HepG2 (cell line): Measurements from ENCODE around the gene JMJD8. TPM values are rescaled to one million over a fixed set of nuclear protein-coding genes. Genes with fewer than 3 reads are reported as not detected.

Experiments
- ATAC-seq: fragments of 200-7000 bp; cut with Tn5 transposase; 3 replicates; pipeline ENCODE4 v1.9.1; 2020; ENCODE audit warnings: mild to moderate bottlenecking, moderate library complexity
- BruUV-seq: library from RNA; stranded (reverse); fragments of 400-500 nt; replicated peaks from 2 replicates; lab custom pipeline; 2021; lab: Mats Ljungman, UMichigan
- CTCF ChIA-PET: fragments of 300-600 bp; formaldehyde crosslinking; extraction: SDS; loops from one replicate; lab custom pipeline; 2021; ENCODE audit warnings: low total read pairs, inconsistent platforms, low intra/inter-chr PET ratio; lab: Yijun Ruan, JAX
- POLR2A ChIA-PET: fragments of 350-600 bp; sonication (Branson Sonifier 250); formaldehyde crosslinking; loops from one replicate; lab custom pipeline; 2020; ENCODE audit warnings: antibody characterized with exemption, inconsistent platforms; lab: Yijun Ruan, JAX
- DNase-seq: peaks from one replicate; pipeline ENCODE4 v3.0.0-alpha.2; 2015; ENCODE audit warnings: low spot score
- FAIRE-seq: peaks from 3 replicates; lab custom pipeline; 2011; peaks lifted over from hg19 to GRCh38; lab: Jason Lieb, UNC
- H2AFZ ChIP-seq: one replicate; pipeline ENCODE4 v1.6.1; 2011; ENCODE audit warnings: low read length, inconsistent platforms
- H3K27ac ChIP-seq: fragments of 300-600 bp; 3 replicates; pipeline ENCODE4 v1.8.0; 2011; ENCODE audit warnings: mixed run types, mild to moderate bottlenecking, mixed read lengths, low read length, inconsistent platforms; ENCODE audit not compliant: insufficient read depth; ENCODE audit errors: extremely low read length
- H3K27me3 ChIP-seq, 2 experiments: fragments of 200-600 bp in 1 of 2; 2 replicates in 1 of 2; 3 replicates in 1 of 2; pipeline versions ENCODE4 v1.6.0 to v1.8.0; 2011; ENCODE audit warnings: low read length in 2 of 2, mild to moderate bottlenecking in 2 of 2, moderate library complexity in 2 of 2, inconsistent platforms in 1 of 2; ENCODE audit not compliant: insufficient read depth in 2 of 2, control insufficient read depth in 1 of 2
- H3K36me3 ChIP-seq, 2 experiments: fragments of 200-600 bp in 1 of 2; replicated peaks in 1 of 2; 2 replicates in 1 of 2; 3 replicates in 1 of 2; pipeline versions ENCODE4 v1.5.1 to v1.8.0; 2011; ENCODE audit warnings: low read length in 2 of 2, inconsistent platforms in 1 of 2; ENCODE audit not compliant: insufficient read depth in 2 of 2, control insufficient read depth in 1 of 2
- H3K4me1 ChIP-seq: 2 replicates; pipeline ENCODE4 v1.5.1; 2012; ENCODE audit warnings: low read length, inconsistent platforms; ENCODE audit not compliant: insufficient read depth
- H3K4me2 ChIP-seq: 2 replicates; pipeline ENCODE4 v1.6.0; 2011; ENCODE audit warnings: low read depth, low read length, inconsistent platforms
- H3K4me3 ChIP-seq, 3 experiments: fragments of 200-600 bp in 1 of 3; sonication (generic), shearing (Covaris generic) in 1 of 3; replicated peaks in 1 of 3; 2 replicates each; pipeline ENCODE4 v1.5.1; 2011 to 2016; ENCODE audit warnings: low read length in 3 of 3, inconsistent platforms in 2 of 3, low read depth in 2 of 3, mild to moderate bottlenecking in 2 of 3, control low read depth in 1 of 3, mixed read lengths in 1 of 3; ENCODE audit not compliant: insufficient read depth in 1 of 3
- H3K79me2 ChIP-seq: one replicate; pipeline ENCODE4 v1.6.1; 2011; ENCODE audit warnings: low read length, inconsistent platforms; ENCODE audit not compliant: insufficient read depth
- H3K9ac ChIP-seq: 2 replicates; pipeline ENCODE4 v1.6.0; 2011; ENCODE audit warnings: mild to moderate bottlenecking, low read depth, low read length, inconsistent platforms; ENCODE audit not compliant: insufficient read depth
- H3K9me3 ChIP-seq: 2 replicates; pipeline ENCODE4 v1.5.1; 2012; ENCODE audit warnings: mild to moderate bottlenecking, low read length
- H4K20me1 ChIP-seq: 2 replicates; pipeline ENCODE4 v1.6.0; 2011; ENCODE audit warnings: inconsistent platforms, mild to moderate bottlenecking, low read length, moderate library complexity; ENCODE audit not compliant: insufficient read depth
- BRCA1 ChIP-seq: sonication (generic); formaldehyde crosslinking; IDR thresholded peaks from 2 replicates; pipeline ENCODE4 v1.4.0; 2020; ENCODE audit warnings: missing genetic modification reagents
- CCDC6 ChIP-seq: sonication (generic); formaldehyde crosslinking; IDR thresholded peaks from 2 replicates; pipeline ENCODE4 v1.8.1; 2022; ENCODE audit warnings: mild to moderate bottlenecking, missing genetic modification reagents, moderate library complexity
- GFI1 ChIP-seq: sonication (generic); formaldehyde crosslinking; IDR thresholded peaks from 2 replicates; pipeline ENCODE4 v1.5.0; 2020; ENCODE audit warnings: missing genetic modification reagents, mild to moderate bottlenecking, borderline replicate concordance
- HDAC6 ChIP-seq: fragments of 200-600 bp; sonication (generic); IDR thresholded peaks from 2 replicates; pipeline ENCODE4 v1.7.0; 2017; ENCODE audit warnings: mild to moderate bottlenecking, antibody characterized with exemption, low read length, low read depth
- HNRNPH1 ChIP-seq: fragments of 200-400 bp; formaldehyde crosslinking; optimal IDR thresholded peaks from 2 replicates; pipeline ENCODE3; 2017; ENCODE audit warnings: mild to moderate bottlenecking, low read depth, low read length
- KDM2A ChIP-seq: sonication (generic); formaldehyde crosslinking; IDR thresholded peaks from 2 replicates; pipeline ENCODE4 v1.4.0; 2020; ENCODE audit warnings: low read depth, missing genetic modification reagents, borderline replicate concordance
- MTF1 ChIP-seq: sonication (generic); formaldehyde crosslinking; IDR thresholded peaks from 2 replicates; pipeline ENCODE4 v1.5.0; 2020; ENCODE audit warnings: missing genetic modification reagents
- RCOR2 ChIP-seq: IDR thresholded peaks from 2 replicates; pipeline ENCODE4 v1.6.1; 2016; ENCODE audit warnings: missing biosample characterization, missing genetic modification reagents
- RXRA ChIP-seq: sonication (generic); formaldehyde crosslinking; IDR thresholded peaks from 2 replicates; pipeline ENCODE4 v1.5.1; 2020; ENCODE audit warnings: missing genetic modification reagents
- SMAD1 ChIP-seq: sonication (generic); formaldehyde crosslinking; IDR thresholded peaks from 2 replicates; pipeline ENCODE4 v1.4.0; 2020; ENCODE audit warnings: missing genetic modification reagents, low read depth, mild to moderate bottlenecking, borderline replicate concordance
- TRIM22 ChIP-seq: fragments of 450-650 bp; IDR thresholded peaks from 2 replicates; pipeline ENCODE4 v1.6.1; 2017
- ZBTB1 ChIP-seq: sonication (generic); formaldehyde crosslinking; IDR thresholded peaks from 2 replicates; pipeline ENCODE4 v1.4.0; 2020; ENCODE audit warnings: missing genetic modification reagents, borderline replicate concordance
- ZBTB38 ChIP-seq: sonication (generic); formaldehyde crosslinking; IDR thresholded peaks from 2 replicates; pipeline ENCODE4 v1.5.1; 2020; ENCODE audit warnings: mild to moderate bottlenecking, missing genetic modification reagents
- ZNF230 ChIP-seq: sonication (generic); formaldehyde crosslinking; IDR thresholded peaks from 2 replicates; pipeline ENCODE4 v1.4.0; 2020; ENCODE audit warnings: mild to moderate bottlenecking, missing genetic modification reagents
- ZNF598 ChIP-seq: sonication (generic); formaldehyde crosslinking; IDR thresholded peaks from 2 replicates; pipeline ENCODE4 v1.5.1; 2020; ENCODE audit warnings: mild to moderate bottlenecking, missing genetic modification reagents, borderline replicate concordance
- ZNF776 ChIP-seq: sonication (generic); formaldehyde crosslinking; IDR thresholded peaks from 2 replicates; pipeline ENCODE4 v1.4.0; 2020; ENCODE audit warnings: mild to moderate bottlenecking, missing genetic modification reagents
- ZNF879 ChIP-seq: sonication (generic); formaldehyde crosslinking; IDR thresholded peaks from 2 replicates; pipeline ENCODE4 v1.8.1; 2023; ENCODE audit warnings: missing genetic modification reagents
- ZNF883 ChIP-seq: sonication (generic); formaldehyde crosslinking; IDR thresholded peaks from 2 replicates; pipeline ENCODE4 v1.5.1; 2020; ENCODE audit warnings: mild to moderate bottlenecking, missing genetic modification reagents; ENCODE audit errors: not compliant biosample characterization
- WGBS: methylation state at CpG from one replicate; pipeline ENCODE4 v1.1.6; 2017; ENCODE audit warnings: low lambda C conversion rate; 5-methylcytosine and 5-hydroxymethylcytosine counted together
- in situ Hi-C: cut with HindIII; loops from 2 replicates; pipeline ENCODE4 v1.10.0; 2017; ENCODE audit warnings: low pct_unique_long_range_greater_than_20kb; ENCODE audit not compliant: extremely low pct_ligation_motif_present
- intact Hi-C: fragments of 100-400 bp; cut with micrococcal nuclease; formaldehyde crosslinking; loops from one replicate; pipeline ENCODE4 v1.10.0; 2022; ENCODE audit not compliant: unreplicated experiment
- polyA plus RNA-seq, 8 experiments: library from polyadenylated mRNA; depleted of rRNA in 3 of 8; stranded (reverse) in 7 of 8; unstranded in 1 of 8; fragments of >200 nt; fragmentation: Illumina TruSeq in 4 of 8; extraction: Trizol in 4 of 8; gene quantifications; 2 replicates each; pipeline versions ENCODE4 v1.2.1 to v1.2.3, GENCODE V29; 2011 to 2016; ENCODE audit warnings: low read depth in 4 of 8, missing spikeins in 1 of 8, mixed read lengths in 1 of 8; ENCODE audit not compliant: insufficient read depth in 1 of 8
- total RNA-seq, 5 experiments: library from RNA; depleted of rRNA; stranded (reverse); fragments of >200 nt; fragmentation: Illumina TruSeq; extraction: Trizol; gene quantifications; 2 replicates each; pipeline ENCODE4 v1.2.3, GENCODE V29; 2016; ENCODE audit warnings: low read depth in 1 of 5

The JMJD8 gene
- total and polyA plus RNA-seq, 2 of the 13 experiments (the other 11 are each of a cell fraction or from before 2014, with no cell fraction given) = 2.6 to 11.8 TPM

- no peak for TF ChIP-seq RCOR2 (CRISPR knock-in tag)
- no peak for TF ChIP-seq ZNF879 (CRISPR knock-in tag)
- TF ChIP-seq BRCA1 (CRISPR knock-in tag) = no peak
- TF ChIP-seq KDM2A (CRISPR knock-in tag) = no peak
- no peak for TF ChIP-seq ZNF598 (CRISPR knock-in tag)
- FAIRE-seq = no peak
- 42% methylated on average over 19 of the region's 19 CpGs for WGBS
- Histone ChIP-seq H3K27me3 (peaks cover 33 to 72% of the 10 kb centered on the region in 2 experiments), H3K36me3 (no peaks in the 10 kb centered on the region), H3K4me2 (no peak overlapping the region), H3K9ac (no peak overlapping the region), H2AFZ (no peak overlapping the region), H4K20me1 (peaks cover 3% of the 10 kb centered on the region; the same call in 1 of the 2 replicates), H3K79me2 (no peaks in the 10 kb centered on the region), H3K4me1 (no peaks in the 10 kb centered on the region), H3K4me3 (no peak overlapping the region), H3K27ac (no peak overlapping the region), H3K9me3 (no peaks in the 10 kb centered on the region)
- no TSS peak for BruUV-seq
- no peak for ATAC-seq
- intact Hi-C loops = no loop called here
- POLR2A ChIA-PET = no interaction called here
- in situ Hi-C loops = no loop called here
- DNase-seq = no peak
- CTCF ChIA-PET = no interaction called here
These were observed 18.2 kb upstream of the JMJD8 start for GRCh38 chr16:702341-702740.

- no peak for DNase-seq
- BruUV-seq = no TSS peak
- no peak overlapping the region for H3K4me2 ChIP-seq
- no peak for TF ChIP-seq GFI1 (CRISPR knock-in tag)
- peak; percentile 80; the same call in 1 of the 2 replicates for TF ChIP-seq ZNF230 (CRISPR knock-in tag)
- no peak for TF ChIP-seq RXRA (CRISPR knock-in tag)
- peak; percentile 83 for TF ChIP-seq ZNF883 (CRISPR knock-in tag)
- TF ChIP-seq HDAC6 = no peak
- peak; percentile 84; the same call in 1 of the 2 replicates for TF ChIP-seq MTF1 (CRISPR knock-in tag)
- TF ChIP-seq HNRNPH1 = no peak
- TF ChIP-seq SMAD1 = no peak
- peak; percentile 69; the same call in 1 of the 2 replicates for TF ChIP-seq CCDC6
- TF ChIP-seq ZBTB38 (CRISPR knock-in tag) = no peak
- TF ChIP-seq ZBTB1 = no peak
- TF ChIP-seq ZNF776 (CRISPR knock-in tag) = peak; percentile 47; the same call in 1 of the 2 replicates
- no peak for TF ChIP-seq TRIM22
These were observed 16.8 kb upstream of the JMJD8 start for GRCh38 chr16:700684-701584.

More at GRCh38 chr16:700684-701584, 16.8 kb upstream of the JMJD8 start:
- Histone ChIP-seq H3K27me3 (peaks cover 27 to 64% of the 10 kb centered on the region in 2 experiments), H3K4me1 (peaks cover under 1% of the 10 kb centered on the region; the same call in 1 of the 2 replicates), H3K79me2 (no peaks in the 10 kb centered on the region), H4K20me1 (peaks cover 3% of the 10 kb centered on the region; the same call in 1 of the 2 replicates), H3K36me3 (no peaks in the 10 kb centered on the region), H3K9me3 (no peaks in the 10 kb centered on the region), H3K27ac (no peak overlapping the region), H2AFZ (no peak overlapping the region), H3K9ac (no peak overlapping the region), H3K4me3 (no peak overlapping the region)
- 24% methylated on average over 7 of the region's 76 CpGs for WGBS
- ChIA-PET CTCF (no interaction called here), POLR2A (no interaction called here)
- ATAC-seq (peak; percentile 68), FAIRE-seq (no peak)
- intact Hi-C loops (no loop called here), in situ Hi-C loops (no loop called here)
